SW 1271 (cell line): Measurements from ENCODE around the gene PSG4.
"Not testable (repeated sequence)": the region's sequence is repeated elsewhere in the genome, so short reads cannot be mapped to it uniquely, and the experiment has no call there.

ENCODE experiments used
- DNase-seq, 2 experiments: peaks; one replicate each; lab custom pipeline; 2025; lab: John Stamatoyannopoulos, UW

The PSG4 gene

GRCh38 chr19:43198686-43199419 is 6.6 kb downstream of the PSG4 start:
- not testable (repeated sequence) for DNase-seq

- DNase-seq = not testable (repeated sequence)
These were observed 7.6 kb downstream of the PSG4 start for GRCh38 chr19:43197666-43198397.

GRCh38 chr19:43194397-43194796 is 11.0 kb downstream of the PSG4 start:
- DNase-seq = not testable (repeated sequence)

GRCh38 chr19:43192381-43193155 is 12.9 kb downstream of the PSG4 start:
- DNase-seq = not testable (repeated sequence)

GRCh38 chr19:43188092-43188491 is 17.3 kb downstream of the PSG4 start:
- not testable (repeated sequence) for DNase-seq

- not testable (repeated sequence) for DNase-seq
These were observed 19.0 kb downstream of the PSG4 start, which contains the start of gene PSG5 for GRCh38 chr19:43186311-43186935. Gene PSG5 (minus strand): TSS chr19:43186536. CDS start chr19:43186405, 131 bp downstream.

- peak; percentile 46 to 56 for DNase-seq
These were observed 23.3 kb downstream of the PSG4 start for GRCh38 chr19:43181869-43182771.

GRCh38 chr19:43179569-43180147 is 25.8 kb downstream of the PSG4 start:
- DNase-seq = not testable (repeated sequence)

- not testable (repeated sequence) for DNase-seq
These were observed 26.9 kb downstream of the PSG4 start for GRCh38 chr19:43178577-43178976.

GRCh38 chr19:43165906-43166305 is 39.5 kb downstream of the PSG4 start:
- not testable (repeated sequence) for DNase-seq

- DNase-seq = not testable (repeated sequence)
These were observed 42.3 kb downstream of the PSG4 start for GRCh38 chr19:43163135-43163534.

GRCh38 chr19:43162261-43162660 is 43.2 kb downstream of the PSG4 start:
- DNase-seq = not testable (repeated sequence)

- DNase-seq = no peak
These were observed 53.2 kb downstream of the PSG4 start for GRCh38 chr19:43152214-43152613.

GRCh38 chr19:43149788-43150187 is 55.6 kb downstream of the PSG4 start:
- not testable (repeated sequence) for DNase-seq

GRCh38 chr19:43148233-43148632 is 57.2 kb downstream of the PSG4 start:
- DNase-seq = peak in 1 of 2 experiments; percentile 31
